Endothelial cell of umbilical vein (primary cell): ENCODE measurements around the gene KRT6C. TPM values are rescaled to one million over a fixed set of nuclear protein-coding genes. Genes with fewer than 3 reads are reported as not detected.

ENCODE experiments used
- BruUV-seq: library from RNA; stranded (reverse); fragments of 400-500 nt; replicated peaks from 2 replicates; lab custom pipeline; 2021; lab: Mats Ljungman, UMichigan
- CTCF ChIA-PET: fragments of 300-600, 350-600 bp; sonication (Branson Sonifier 250); formaldehyde crosslinking; loops from one replicate; lab custom pipeline; 2021; ENCODE audit warnings: antibody characterized with exemption, inconsistent platforms; lab: Charles Lee
- POLR2A ChIA-PET: fragments of 300-600, 350-600 bp; sonication (Branson Sonifier 250); formaldehyde crosslinking; loops from one replicate; lab custom pipeline; 2021; ENCODE audit warnings: antibody characterized with exemption, inconsistent platforms; lab: Charles Lee
- DNase-seq: peaks from one replicate; pipeline ENCODE4 v3.0.0-alpha.2; 2011; ENCODE audit warnings: low read depth, low spot score
- FAIRE-seq: peaks from 2 replicates; lab custom pipeline; 2011; peaks lifted over from hg19 to GRCh38; lab: Jason Lieb, UNC
- H2AFZ ChIP-seq: 2 replicates; pipeline ENCODE4 v1.6.0; 2012; ENCODE audit warnings: low read depth, low read length, control low read depth, inconsistent platforms
- H3K27ac ChIP-seq: 2 replicates; pipeline ENCODE4 v1.5.1; 2011; ENCODE audit warnings: low read depth, mild to moderate bottlenecking, control low read depth, low read length, moderate library complexity; ENCODE audit not compliant: insufficient read depth
- H3K27me3 ChIP-seq, 2 experiments: 2 replicates each; pipeline versions ENCODE4 v1.6.0 to v1.6.1; 2011; ENCODE audit warnings: low read length in 2 of 2, mixed read lengths in 1 of 2; ENCODE audit not compliant: control insufficient read depth in 2 of 2, insufficient read depth in 2 of 2
- H3K36me3 ChIP-seq, 2 experiments: 2 replicates in 1 of 2; 3 replicates in 1 of 2; pipeline ENCODE4 v1.5.1; 2011; ENCODE audit warnings: low read length in 2 of 2, mild to moderate bottlenecking in 1 of 2, moderate library complexity in 1 of 2; ENCODE audit not compliant: control insufficient read depth in 2 of 2, insufficient read depth in 2 of 2; ENCODE audit errors: extremely low read depth in 1 of 2
- H3K4me1 ChIP-seq: 3 replicates; pipeline ENCODE4 v1.5.1; 2011; ENCODE audit warnings: mild to moderate bottlenecking, low read length; ENCODE audit not compliant: control insufficient read depth, insufficient read depth; ENCODE audit errors: extremely low read depth
- H3K4me2 ChIP-seq: 2 replicates; pipeline ENCODE4 v1.6.1; 2011; ENCODE audit warnings: low read length, control low read depth, mixed read lengths; ENCODE audit not compliant: insufficient read depth
- H3K4me3 ChIP-seq, 3 experiments: fragments of 200-600 bp in 1 of 3; sonication (generic), shearing (Covaris generic) in 1 of 3; replicated peaks in 1 of 3; 2 replicates each; pipeline ENCODE4 v1.5.1; 2011 to 2016; ENCODE audit warnings: control low read depth in 3 of 3, low read length in 3 of 3, mild to moderate bottlenecking in 2 of 3, inconsistent platforms in 1 of 3, low read depth in 1 of 3, moderate library complexity in 1 of 3; ENCODE audit not compliant: insufficient read depth in 1 of 3
- H3K79me2 ChIP-seq: 2 replicates; pipeline ENCODE4 v1.6.0; 2012; ENCODE audit warnings: low read length, inconsistent platforms; ENCODE audit not compliant: control insufficient read depth, insufficient read depth
- H3K9ac ChIP-seq: replicated peaks from 2 replicates; pipeline ENCODE3; 2011; ENCODE audit warnings: low read length, control low read depth; ENCODE audit not compliant: insufficient read depth; ENCODE audit errors: extremely low read depth
- H3K9me1 ChIP-seq: replicated peaks from 3 replicates; pipeline ENCODE4 v1.6.0; 2011; ENCODE audit warnings: mild to moderate bottlenecking, low read length; ENCODE audit not compliant: control insufficient read depth, insufficient read depth; ENCODE audit errors: extremely low read depth
- H3K9me3 ChIP-seq: replicated peaks from 2 replicates; pipeline ENCODE4 v1.5.1; 2012; ENCODE audit warnings: low read length, inconsistent platforms; ENCODE audit not compliant: control insufficient read depth, insufficient read depth
- H4K20me1 ChIP-seq: replicated peaks from 2 replicates; pipeline ENCODE3; 2011; ENCODE audit warnings: mild to moderate bottlenecking, low read length; ENCODE audit not compliant: control insufficient read depth, insufficient read depth; ENCODE audit errors: extremely low read depth
- CTCF ChIP-seq, 2 donors: IDR thresholded peaks; 1 replicate in 1 of 2; 2 replicates in 1 of 2; pipeline ENCODE4 v1.5.1; 2011; ENCODE audit warnings: low read length in 2 of 2, mild to moderate bottlenecking in 2 of 2, moderate library complexity in 2 of 2, control low read depth in 1 of 2, inconsistent platforms in 1 of 2, low read depth in 1 of 2; ENCODE audit not compliant: insufficient read depth in 1 of 2; ENCODE audit errors: extremely low read depth in 1 of 2
- EZH2 ChIP-seq: IDR thresholded peaks from 2 replicates; pipeline ENCODE4 v1.6.1; 2012; ENCODE audit warnings: borderline replicate concordance, low read depth, mild to moderate bottlenecking, moderate library complexity, low read length, inconsistent platforms; ENCODE audit not compliant: severe bottlenecking
- GATA2 ChIP-seq: IDR thresholded peaks from 2 replicates; pipeline ENCODE4 v1.7.0; 2011; ENCODE audit warnings: low read depth, mild to moderate bottlenecking, moderate library complexity, mixed read lengths, low read length; ENCODE audit not compliant: insufficient read length, insufficient read depth
- MAX ChIP-seq: IDR thresholded peaks from 2 replicates; pipeline ENCODE4 v1.6.1; 2011; ENCODE audit not compliant: insufficient read depth, insufficient read length
- POLR2A ChIP-seq: IDR thresholded peaks from 2 replicates; pipeline ENCODE4 v1.6.1; 2012; ENCODE audit warnings: low read depth, mild to moderate bottlenecking, control low read depth, low read length
- dilution Hi-C: fragments of 300-500 bp; cut with MboI; formaldehyde crosslinking; loops from one replicate; pipeline ENCODE4 v1.15.0; 2019; ENCODE audit warnings: low sequenced_read_pairs; ENCODE audit not compliant: extremely low pct_ligation_motif_present
- intact Hi-C: fragments of 100-400 bp; cut with micrococcal nuclease; formaldehyde crosslinking; loops from one replicate; pipeline ENCODE4 v1.10.0; 2022
- polyA plus RNA-seq, 4 experiments: library from polyadenylated mRNA; depleted of rRNA in 3 of 4; stranded (reverse) in 3 of 4; unstranded in 1 of 4; fragments of >200 nt; gene quantifications; 2 replicates each; pipeline versions ENCODE4 v1.2.1 to v1.2.3, GENCODE V29; 2011 to 2012; ENCODE audit warnings: missing spikeins in 1 of 4
- total RNA-seq: library from RNA; stranded (reverse); gene quantifications from 2 replicates; pipeline ENCODE4 v1.2.3, GENCODE V29; 2021

KRT6C gene
- total and polyA plus RNA-seq, 2 donors (not counting 3 experiments of a cell fraction or from before 2014, with no cell fraction given) = not detected

DNA sequence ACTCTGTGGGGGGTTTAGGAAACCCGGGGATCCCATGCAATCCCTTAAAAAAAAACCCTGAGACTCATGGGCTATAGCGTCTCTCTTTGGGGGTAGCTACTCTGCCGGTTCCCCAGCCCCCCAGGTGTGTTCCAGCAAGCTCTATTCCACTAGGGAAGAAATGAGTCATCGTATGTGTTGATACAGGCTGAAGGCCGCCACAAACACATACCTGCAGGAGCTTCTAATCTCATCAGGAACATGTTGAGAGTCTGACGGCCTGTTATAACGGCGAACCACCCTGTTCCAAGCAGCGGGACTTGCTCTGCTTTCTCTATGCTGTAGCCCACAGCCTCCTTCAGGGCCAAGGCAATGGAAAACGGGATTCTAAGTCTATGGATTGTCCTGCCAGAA is 47.6 kb upstream of the KRT6C start:
- FAIRE-seq (no peak), DNase-seq (no peak)
- Histone ChIP-seq H3K9me1 (no peaks in the 10 kb centered on the region), H3K9ac (no peak overlapping the region), H3K4me1 (no peaks in the 10 kb centered on the region), H3K4me2 (no peak overlapping the region), H3K27me3 (no peaks in the 10 kb centered on the region), H3K4me3 (no peak overlapping the region), H3K36me3 (no peaks in the 10 kb centered on the region), H2AFZ (no peak overlapping the region), H3K79me2 (no peaks in the 10 kb centered on the region), H4K20me1 (no peaks in the 10 kb centered on the region), H3K9me3 (no peaks in the 10 kb centered on the region), H3K27ac (no peak overlapping the region)
- ChIA-PET CTCF (interaction anchor here (1.1 kb wide), 1 partner anchor 359 kb away, joined by 3 read pairs; no protein-coding TSS in a partner anchor), POLR2A (no interaction called here)
- no peak for TF ChIP-seq POLR2A
- TF ChIP-seq CTCF (IDR thresholded peaks at IDR 0.05; ENCODE audit: extremely low read depth in 1 of 2, insufficient read depth in 1 of 2, low read depth in 1 of 2, low read length in 2 of 2) = no peak
- TF ChIP-seq MAX = no peak
- no peak for TF ChIP-seq GATA2
- TF ChIP-seq EZH2 = no peak
- intact Hi-C loops = no loop called here
- dilution Hi-C loops = no loop called here
- no TSS peak for BruUV-seq
